K562 (cell line): ENCODE data around the gene WWP2. TPM values are rescaled to one million over a fixed set of nuclear protein-coding genes. Genes with fewer than 3 reads are reported as not detected.

Experiments used
- ATAC-seq: fragments of 200-7000 bp; cut with Tn5 transposase; 3 replicates; pipeline ENCODE4 v1.9.1; 2020; ENCODE audit warnings: moderate library complexity
- BruUV-seq: library from RNA; stranded (reverse); fragments of 400-500 nt; replicated peaks from 2 replicates; lab custom pipeline; 2021; lab: Mats Ljungman, UMichigan
- CTCF ChIA-PET: fragments of 300-600 bp; formaldehyde crosslinking; extraction: SDS; loops from one replicate; lab custom pipeline; 2021; ENCODE audit warnings: low intra/inter-chr PET ratio; lab: Yijun Ruan, JAX
- POLR2A ChIA-PET: fragments of 300-600, 350-650 bp; sonication (Branson Sonifier 250); formaldehyde crosslinking; extraction: SDS; loops from one replicate; lab custom pipeline; 2021; ENCODE audit warnings: antibody characterized with exemption, inconsistent platforms; lab: Yijun Ruan, JAX
- DNase-seq, 4 experiments: peaks; one replicate each; pipeline versions ENCODE4 v3.0.0 to v3.0.0-alpha.2; 2011 to 2018; ENCODE audit warnings: low spot score in 3 of 4, mixed read lengths in 3 of 4; ENCODE audit errors: extremely low read depth in 1 of 4
- FAIRE-seq: peaks from 2 replicates; lab custom pipeline; 2011; peaks lifted over from hg19 to GRCh38; lab: Jason Lieb, UNC
- H2AFZ ChIP-seq: 2 replicates; pipeline ENCODE4 v1.6.0; 2011; ENCODE audit warnings: low read depth, low read length, control low read depth, inconsistent platforms
- H3K27ac ChIP-seq: fragments of 200-600 bp; 3 replicates; pipeline ENCODE4 v1.8.0; 2011; ENCODE audit warnings: low read depth, mild to moderate bottlenecking, control low read depth, inconsistent platforms, low read length, moderate library complexity, mixed read lengths; ENCODE audit errors: extremely low read depth
- H3K27me3 ChIP-seq, 2 experiments: fragments of 300-600 bp in 1 of 2; 2 replicates in 1 of 2; 3 replicates in 1 of 2; pipeline versions ENCODE4 v1.6.0 to v1.8.0; 2011; ENCODE audit warnings: inconsistent platforms in 2 of 2, low read length in 2 of 2, mild to moderate bottlenecking in 1 of 2, mixed read lengths in 1 of 2, moderate library complexity in 1 of 2; ENCODE audit not compliant: control insufficient read depth in 2 of 2, insufficient read depth in 2 of 2
- H3K36me3 ChIP-seq: fragments of 300-600 bp; 3 replicates; pipeline ENCODE4 v1.8.0; 2011; ENCODE audit warnings: mild to moderate bottlenecking, low read length, inconsistent platforms; ENCODE audit not compliant: control insufficient read depth, insufficient read depth
- H3K4me1 ChIP-seq, 2 experiments: fragments of 200-600 bp in 1 of 2; replicated peaks in 1 of 2; 2 replicates in 1 of 2; 3 replicates in 1 of 2; pipeline versions ENCODE4 v1.5.1 to v1.8.0; 2011; ENCODE audit warnings: inconsistent platforms in 2 of 2, low read length in 2 of 2, mild to moderate bottlenecking in 1 of 2, mixed read lengths in 1 of 2, moderate library complexity in 1 of 2; ENCODE audit not compliant: control insufficient read depth in 2 of 2, insufficient read depth in 2 of 2
- H3K4me2 ChIP-seq: 2 replicates; pipeline ENCODE4 v1.6.1; 2011; ENCODE audit warnings: low read length, control low read depth, inconsistent platforms, mixed read lengths; ENCODE audit not compliant: insufficient read depth
- H3K4me3 ChIP-seq: fragments of 200-600 bp; sonication (generic), shearing (Covaris generic); 2 replicates; pipeline ENCODE4 v1.5.1; 2016; ENCODE audit warnings: control low read depth, inconsistent platforms
- H3K79me2 ChIP-seq: fragments of 200-600 bp; 3 replicates; pipeline ENCODE4 v1.8.0; 2011; ENCODE audit warnings: low read length, inconsistent platforms; ENCODE audit not compliant: control insufficient read depth, insufficient read depth
- H3K9ac ChIP-seq, 2 experiments: 2 replicates each; pipeline versions ENCODE4 v1.6.0 to v1.6.1; 2011; ENCODE audit warnings: low read depth in 2 of 2, low read length in 2 of 2, control low read depth in 1 of 2, inconsistent platforms in 1 of 2, mild to moderate bottlenecking in 1 of 2, mixed read lengths in 1 of 2; ENCODE audit not compliant: insufficient read depth in 1 of 2
- H3K9me1 ChIP-seq: one replicate; pipeline ENCODE4 v1.6.0; 2011; ENCODE audit warnings: inconsistent platforms, mild to moderate bottlenecking, low read length, moderate library complexity; ENCODE audit not compliant: control insufficient read depth, insufficient read depth
- H3K9me3 ChIP-seq: replicated peaks from 2 replicates; pipeline ENCODE4 v1.5.1; 2011; ENCODE audit warnings: low read depth, low read length, inconsistent platforms; ENCODE audit not compliant: control insufficient read depth, insufficient read depth
- H4K20me1 ChIP-seq: replicated peaks from 2 replicates; pipeline ENCODE4 v1.6.1; 2011; ENCODE audit warnings: low read length, inconsistent platforms, mixed read lengths; ENCODE audit not compliant: control insufficient read depth, insufficient read depth
- ZNF431 ChIP-seq: sonication (generic); formaldehyde crosslinking; IDR thresholded peaks from 2 replicates; pipeline ENCODE4 v1.8.0; 2022; ENCODE audit warnings: mild to moderate bottlenecking, missing genetic modification reagents
- WGBS: fragments of 100-300 bp; shearing (Covaris generic); methylation state at CpG from one replicate; pipeline ENCODE4 v1.1.6; 2016; ENCODE audit warnings: low coverage, mixed read lengths; ENCODE audit not compliant: insufficient coverage; ENCODE audit errors: missing lambda C conversion rate; 5-methylcytosine and 5-hydroxymethylcytosine counted together
- in situ Hi-C: fragments of 300-500 bp; cut with MboI; formaldehyde crosslinking; loops from 4 replicates; pipeline ENCODE4 v1.15.0; 2018; ENCODE audit warnings: inconsistent platforms, mixed read lengths
- intact Hi-C: fragments of 100-400 bp; cut with micrococcal nuclease; formaldehyde crosslinking; loops from 2 replicates; pipeline ENCODE4 v1.14.2; 2022
- polyA plus RNA-seq, 8 experiments: library from polyadenylated mRNA; depleted of rRNA in 4 of 8; stranded (reverse) in 5 of 8; unstranded in 3 of 8; fragments of >200 nt; fragmentation: Nextera tagmentation in 2 of 8; fragmentation: Illumina TruSeq in 1 of 8; extraction: Ambion mirVana in 2 of 8; extraction: Trizol in 1 of 8; gene quantifications; 2 replicates each; pipeline versions ENCODE4 v1.2.1 to v1.2.3, GENCODE V29; 2011 to 2014; ENCODE audit warnings: inconsistent platforms in 1 of 8, missing spikeins in 1 of 8
- total RNA-seq, 7 experiments: library from RNA; depleted of rRNA in 6 of 7; stranded (reverse); fragments of >200 nt in 6 of 7; fragmentation: Illumina TruSeq in 2 of 7; extraction: Trizol in 2 of 7; gene quantifications; 2 replicates each; pipeline versions ENCODE4 v1.2.1 to v1.2.3, GENCODE V29; 2011 to 2021; ENCODE audit warnings: low replicate concordance in 1 of 7
- TF ChIP-seq, protein P1 (sequence below): fragments of 450-650 bp; IDR thresholded peaks from 2 replicates; pipeline ENCODE4 v1.6.1; 2018; ENCODE audit not compliant: partially characterized antibody
- TF ChIP-seq, protein P2 (sequence below), 3 experiments: fragments of 200-800 bp in 1 of 3; sonication (Bioruptor generic) in 1 of 3; sonication (generic) in 1 of 3; formaldehyde crosslinking in 1 of 3; IDR thresholded peaks; 2 replicates each; pipeline versions ENCODE4 v1.6.1 to v1.8.0; 2016 to 2022; ENCODE audit warnings: mild to moderate bottlenecking in 2 of 3, missing compliant biosample characterization in 2 of 3, missing genetic modification characterization in 2 of 3, missing genetic modification reagents in 1 of 3
- TF ChIP-seq, protein P3 (sequence below): fragments of 200-800 bp; sonication (Bioruptor generic); IDR thresholded peaks from 2 replicates; pipeline ENCODE4 v1.6.1; 2017; ENCODE audit warnings: missing genetic modification characterization, missing compliant biosample characterization

WWP2 gene
- total and polyA plus RNA-seq, 9 of the 15 experiments (the other 6 are each of a cell fraction or from before 2014, with no cell fraction given): 1.9 to 34.4 (median 14.6) TPM

DNA sequence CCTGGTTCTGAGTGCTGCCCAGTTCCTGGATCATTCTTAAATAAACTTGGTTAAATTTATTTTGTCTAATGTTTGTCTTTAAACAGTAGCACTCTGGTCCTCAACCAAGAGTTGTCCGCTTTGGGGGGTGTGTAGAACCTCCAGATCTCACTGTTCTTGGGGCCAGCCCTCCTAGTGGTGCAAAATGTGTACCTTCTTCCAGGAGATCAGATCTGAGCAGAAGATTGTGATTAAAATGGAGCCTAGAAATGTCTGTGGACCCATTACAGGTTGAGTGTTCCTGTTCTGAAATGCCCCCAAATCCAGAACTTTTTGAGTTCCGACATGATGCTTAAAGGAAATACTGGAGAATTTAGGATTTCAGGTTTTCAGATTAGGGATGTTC is 143.0 kb downstream of the WWP2 start:
- CTCF ChIA-PET: no interaction called here
- Histone ChIP-seq H3K79me2 (no peaks in the 10 kb centered on the region), H3K9ac (no peak overlapping the region), H2AFZ (peak overlapping the region; percentile 40; the same call in 1 of the 2 replicates), H3K9me3 (no peaks in the 10 kb centered on the region), H3K27ac (0 out of 3 replicates have a peak overlapping the region, but pooled peaks have one; percentile 18), H3K4me2 (0 out of 2 replicates have a peak overlapping the region, but pooled peaks have one; percentile 17), H3K36me3 (peaks cover 10% of the 10 kb centered on the region; the same call in 2 of the 3 replicates), H3K9me1 (no peaks in the 10 kb centered on the region), H3K4me1 (peaks cover 3% of the 10 kb centered on the region in 2 experiments; a peak in 2 of 5 replicates), H4K20me1 (no peaks in the 10 kb centered on the region), H3K4me3 (no peak overlapping the region), H3K27me3 (no peaks in the 10 kb centered on the region)
- intact Hi-C loops (no loop called here), in situ Hi-C loops (no loop called here)
- WGBS: 79% methylated on average over 2 of the region's 2 CpGs
- DNase-seq: no peak
- POLR2A ChIA-PET: interaction anchor here (0.6 to 2.1 kb wide), 4 partner anchors 10 to 25 kb away, joined by 3 to 9 read pairs (median 4); no protein-coding TSS in a partner anchor
- TF ChIP-seq, protein P1, sequence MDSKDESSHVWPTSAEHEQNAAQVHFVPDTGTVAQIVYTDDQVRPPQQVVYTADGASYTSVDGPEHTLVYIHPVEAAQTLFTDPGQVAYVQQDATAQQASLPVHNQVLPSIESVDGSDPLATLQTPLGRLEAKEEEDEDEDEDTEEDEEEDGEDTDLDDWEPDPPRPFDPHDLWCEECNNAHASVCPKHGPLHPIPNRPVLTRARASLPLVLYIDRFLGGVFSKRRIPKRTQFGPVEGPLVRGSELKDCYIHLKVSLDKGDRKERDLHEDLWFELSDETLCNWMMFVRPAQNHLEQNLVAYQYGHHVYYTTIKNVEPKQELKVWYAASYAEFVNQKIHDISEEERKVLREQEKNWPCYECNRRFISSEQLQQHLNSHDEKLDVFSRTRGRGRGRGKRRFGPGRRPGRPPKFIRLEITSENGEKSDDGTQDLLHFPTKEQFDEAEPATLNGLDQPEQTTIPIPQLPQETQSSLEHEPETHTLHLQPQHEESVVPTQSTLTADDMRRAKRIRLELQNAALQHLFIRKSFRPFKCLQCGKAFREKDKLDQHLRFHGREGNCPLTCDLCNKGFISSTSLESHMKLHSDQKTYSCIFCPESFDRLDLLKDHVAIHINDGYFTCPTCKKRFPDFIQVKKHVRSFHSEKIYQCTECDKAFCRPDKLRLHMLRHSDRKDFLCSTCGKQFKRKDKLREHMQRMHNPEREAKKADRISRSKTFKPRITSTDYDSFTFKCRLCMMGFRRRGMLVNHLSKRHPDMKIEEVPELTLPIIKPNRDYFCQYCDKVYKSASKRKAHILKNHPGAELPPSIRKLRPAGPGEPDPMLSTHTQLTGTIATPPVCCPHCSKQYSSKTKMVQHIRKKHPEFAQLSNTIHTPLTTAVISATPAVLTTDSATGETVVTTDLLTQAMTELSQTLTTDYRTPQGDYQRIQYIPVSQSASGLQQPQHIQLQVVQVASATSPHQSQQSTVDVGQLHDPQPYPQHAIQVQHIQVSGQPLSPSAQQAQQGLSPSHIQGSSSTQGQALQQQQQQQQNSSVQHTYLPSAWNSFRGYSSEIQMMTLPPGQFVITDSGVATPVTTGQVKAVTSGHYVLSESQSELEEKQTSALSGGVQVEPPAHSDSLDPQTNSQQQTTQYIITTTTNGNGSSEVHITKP: peak; percentile 73
- TF ChIP-seq, protein P2, sequence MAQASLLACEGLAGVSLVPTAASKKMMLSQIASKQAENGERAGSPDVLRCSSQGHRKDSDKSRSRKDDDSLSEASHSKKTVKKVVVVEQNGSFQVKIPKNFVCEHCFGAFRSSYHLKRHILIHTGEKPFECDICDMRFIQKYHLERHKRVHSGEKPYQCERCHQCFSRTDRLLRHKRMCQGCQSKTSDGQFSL (CRISPR knock-in tag; IDR thresholded peaks at IDR 0.05): no peak
- TF ChIP-seq, protein P2 (tag; IDR thresholded peaks at IDR 0.05): no peak
- no peak for TF ChIP-seq ZNF431 (CRISPR knock-in tag)
- TF ChIP-seq, protein P3, sequence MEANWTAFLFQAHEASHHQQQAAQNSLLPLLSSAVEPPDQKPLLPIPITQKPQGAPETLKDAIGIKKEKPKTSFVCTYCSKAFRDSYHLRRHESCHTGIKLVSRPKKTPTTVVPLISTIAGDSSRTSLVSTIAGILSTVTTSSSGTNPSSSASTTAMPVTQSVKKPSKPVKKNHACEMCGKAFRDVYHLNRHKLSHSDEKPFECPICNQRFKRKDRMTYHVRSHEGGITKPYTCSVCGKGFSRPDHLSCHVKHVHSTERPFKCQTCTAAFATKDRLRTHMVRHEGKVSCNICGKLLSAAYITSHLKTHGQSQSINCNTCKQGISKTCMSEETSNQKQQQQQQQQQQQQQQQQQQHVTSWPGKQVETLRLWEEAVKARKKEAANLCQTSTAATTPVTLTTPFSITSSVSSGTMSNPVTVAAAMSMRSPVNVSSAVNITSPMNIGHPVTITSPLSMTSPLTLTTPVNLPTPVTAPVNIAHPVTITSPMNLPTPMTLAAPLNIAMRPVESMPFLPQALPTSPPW (CRISPR knock-in tag): no peak
- BruUV-seq: no TSS peak
- peak; percentile 55 for ATAC-seq
- no peak for FAIRE-seq
